Measurements from ENCODE around the gene BAG3.

BAG3 gene

GRCh38 chr10:119677126-119677525 is 25.9 kb downstream of the BAG3 start:
- TF ChIP-seq FOXP2 (optimal IDR thresholded peaks at IDR 0.05; ENCODE audit: borderline replicate concordance, extremely low read depth, extremely low read length, insufficient read depth) (no peak), POLR2AphosphoS5 (IDR thresholded peaks at IDR 0.05; ENCODE audit: low read depth, low read length) (no peak), SIN3A (IDR thresholded peaks at IDR 0.05; ENCODE audit: borderline replicate concordance, insufficient read depth, low read length) (no peak), TAF1 (IDR thresholded peaks at IDR 0.05; ENCODE audit: borderline replicate concordance, insufficient read depth, low read length) (no peak), REST (IDR thresholded peaks at IDR 0.05; ENCODE audit: insufficient read depth in 1 of 2, low read depth in 2 of 2, low read length in 2 of 2) (no peak)

DNA sequence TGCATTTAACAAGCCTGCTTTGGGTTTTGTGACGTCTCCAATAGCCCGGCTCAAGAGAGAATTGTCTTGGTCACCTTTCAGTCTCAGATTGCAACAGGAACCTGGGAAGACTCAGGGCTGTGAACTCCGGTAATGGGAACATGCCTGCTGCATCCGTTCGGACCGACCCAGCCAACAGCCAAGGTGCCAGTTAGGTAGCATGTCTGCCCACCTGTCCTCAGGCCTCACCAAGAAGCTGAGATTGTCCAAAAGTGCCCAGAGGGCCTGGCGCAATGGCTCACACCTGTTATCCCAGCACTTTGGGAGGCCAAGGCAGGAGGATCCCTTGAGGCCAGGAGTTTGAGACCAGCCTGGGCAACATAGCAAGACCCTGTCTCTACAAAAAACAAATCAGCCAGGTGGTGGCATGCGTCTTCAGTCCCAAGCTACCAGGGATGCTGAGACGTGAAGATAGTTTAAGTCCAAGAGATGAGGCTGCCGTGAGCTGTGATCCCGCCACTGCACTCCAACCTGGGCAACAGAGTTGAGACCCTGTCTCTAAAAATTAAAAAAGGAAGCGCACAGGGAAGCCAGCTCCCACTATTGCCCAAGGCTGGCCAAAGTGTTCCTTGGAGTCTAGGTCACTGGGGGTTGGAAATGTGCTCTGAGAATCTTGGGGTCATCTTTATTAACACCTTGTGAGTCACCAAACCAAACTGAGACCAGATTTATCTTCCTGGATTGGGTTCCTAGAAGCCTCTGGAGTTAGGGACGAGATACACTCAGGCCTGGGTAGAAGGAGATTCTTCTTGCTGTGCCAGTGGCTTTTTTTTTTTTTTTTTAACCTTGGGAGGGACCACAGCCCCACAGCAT is 26.9 kb downstream of the BAG3 start:
- TF ChIP-seq POLR2AphosphoS5 (IDR thresholded peaks at IDR 0.05; ENCODE audit: low read depth, low read length) (no peak), FOXP2 (optimal IDR thresholded peaks at IDR 0.05; ENCODE audit: borderline replicate concordance, extremely low read depth, extremely low read length, insufficient read depth) (no peak), REST (IDR thresholded peaks at IDR 0.05; ENCODE audit: insufficient read depth in 1 of 2, low read depth in 2 of 2, low read length in 2 of 2) (no peak), TAF1 (IDR thresholded peaks at IDR 0.05; ENCODE audit: borderline replicate concordance, insufficient read depth, low read length) (no peak), SIN3A (IDR thresholded peaks at IDR 0.05; ENCODE audit: borderline replicate concordance, insufficient read depth, low read length) (no peak)

- no peak for TF ChIP-seq FOXP2 (optimal IDR thresholded peaks at IDR 0.05; ENCODE audit: borderline replicate concordance, extremely low read depth, extremely low read length, insufficient read depth)
- TF ChIP-seq TAF1 (IDR thresholded peaks at IDR 0.05; ENCODE audit: borderline replicate concordance, insufficient read depth, low read length) = no peak
- TF ChIP-seq SIN3A (IDR thresholded peaks at IDR 0.05; ENCODE audit: borderline replicate concordance, insufficient read depth, low read length) = no peak
- TF ChIP-seq REST (IDR thresholded peaks at IDR 0.05; ENCODE audit: insufficient read depth in 1 of 2, low read depth in 2 of 2, low read length in 2 of 2) = no peak
- TF ChIP-seq POLR2AphosphoS5 (IDR thresholded peaks at IDR 0.05; ENCODE audit: low read depth, low read length) = no peak
These were observed 28.3 kb downstream of the BAG3 start for GRCh38 chr10:119679480-119679829.

GRCh38 chr10:119680050-119680449 is 28.9 kb downstream of the BAG3 start:
- no peak for TF ChIP-seq SIN3A (IDR thresholded peaks at IDR 0.05; ENCODE audit: borderline replicate concordance, insufficient read depth, low read length)
- TF ChIP-seq TAF1 (IDR thresholded peaks at IDR 0.05; ENCODE audit: borderline replicate concordance, insufficient read depth, low read length) = no peak
- no peak for TF ChIP-seq FOXP2 (optimal IDR thresholded peaks at IDR 0.05; ENCODE audit: borderline replicate concordance, extremely low read depth, extremely low read length, insufficient read depth)
- no peak for TF ChIP-seq POLR2AphosphoS5 (IDR thresholded peaks at IDR 0.05; ENCODE audit: low read depth, low read length)
- no peak for TF ChIP-seq REST (IDR thresholded peaks at IDR 0.05; ENCODE audit: insufficient read depth in 1 of 2, low read depth in 2 of 2, low read length in 2 of 2)
